HG03045 (cell line): Measurements from ENCODE around the gene TMED8.
"Not testable (repeated sequence)": the region's sequence is repeated elsewhere in the genome, so short reads cannot be mapped to it uniquely, and the experiment has no call there.

Source experiments
- ATAC-seq: cut with Tn5 transposase; IDR thresholded peaks from one replicate; pipeline ENCODE4 v1.9.1; 2021; ENCODE audit warnings: mild to moderate bottlenecking, moderate library complexity; ENCODE audit not compliant: unreplicated experiment

The TMED8 gene

DNA sequence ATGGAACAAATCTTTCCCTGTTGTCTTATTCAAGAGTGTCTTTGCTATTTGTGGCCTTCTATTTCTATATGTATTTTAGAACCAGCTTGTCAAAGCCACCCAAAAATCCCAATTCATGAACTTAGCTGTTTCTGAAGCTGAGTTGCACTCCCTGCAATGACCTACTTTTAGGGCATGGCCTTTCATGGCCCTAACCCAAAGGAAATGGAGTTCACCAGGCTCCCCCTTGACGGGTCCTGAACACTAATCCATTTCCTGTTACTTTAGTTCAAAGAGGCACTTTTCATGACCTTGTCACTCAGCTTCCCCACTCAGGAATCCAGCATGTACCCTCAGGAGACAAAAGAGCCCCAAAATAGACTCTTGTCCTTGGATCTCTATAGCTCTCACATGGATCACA, 7.6 kb downstream of the TMED8 start:
- ATAC-seq, result no peak

GRCh38 chr14:77364146-77364545, 12.7 kb downstream of the TMED8 start:
- ATAC-seq, result no peak

- ATAC-seq, result no peak
Observed at GRCh38 chr14:77359626-77360025, 17.3 kb downstream of the TMED8 start.

GRCh38 chr14:77356899-77357298, 20.0 kb downstream of the TMED8 start:
- ATAC-seq, result no peak

DNA sequence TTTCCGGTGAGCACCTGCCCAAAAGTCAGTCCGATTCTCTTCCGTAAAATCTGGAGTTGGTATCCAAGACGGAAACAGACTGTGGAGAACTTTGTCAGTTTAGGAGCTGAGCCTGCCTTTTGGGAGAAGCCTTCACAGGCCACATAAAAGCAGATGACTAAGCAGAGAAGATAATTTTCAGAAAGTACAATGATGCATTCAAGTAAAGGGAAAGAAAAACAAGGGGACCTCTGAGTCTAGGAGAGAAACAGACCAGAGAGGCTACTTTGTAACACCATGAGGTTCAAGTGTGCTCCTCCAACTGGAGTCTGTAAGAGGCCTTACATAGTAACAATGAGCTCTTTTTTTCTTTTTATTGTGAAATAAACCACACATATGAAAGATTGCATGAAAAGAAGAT, 21.1 kb downstream of the TMED8 start:
- ATAC-seq, result no peak

DNA sequence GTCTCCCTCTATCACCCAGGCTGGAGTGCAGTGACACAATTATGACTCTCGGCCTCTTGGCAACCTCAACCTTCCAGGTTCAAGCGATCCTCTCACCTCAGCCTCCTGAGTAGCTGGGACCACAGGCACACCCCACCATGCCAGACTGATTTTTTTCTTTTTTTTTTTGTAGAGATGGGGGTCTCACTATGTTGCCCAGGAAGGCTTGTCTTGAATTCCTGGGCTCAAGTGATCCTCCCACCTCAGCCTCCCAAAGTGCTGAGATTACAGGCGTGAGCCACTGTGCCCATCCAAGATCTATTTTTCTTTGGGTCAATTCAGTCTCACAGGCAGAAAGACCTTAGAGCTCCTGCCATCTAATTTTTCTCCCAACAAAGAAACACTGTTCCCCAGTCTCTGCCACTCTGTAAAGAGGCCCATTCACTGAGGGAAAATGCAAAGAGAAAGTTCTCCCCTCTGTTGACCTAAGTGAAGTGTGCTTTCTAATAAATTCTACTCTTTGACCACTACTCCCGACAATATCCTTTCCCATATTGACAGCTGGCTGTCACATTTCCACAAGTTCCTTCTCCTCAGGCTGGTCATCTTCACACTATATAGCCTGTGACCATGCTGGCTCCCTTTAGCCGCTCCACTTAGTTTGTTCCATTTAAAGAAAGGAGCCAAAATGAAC, 23.3 kb downstream of the TMED8 start:
- no peak for ATAC-seq

GRCh38 chr14:77347751-77348150, 29.1 kb downstream of the TMED8 start:
- no peak for ATAC-seq

DNA sequence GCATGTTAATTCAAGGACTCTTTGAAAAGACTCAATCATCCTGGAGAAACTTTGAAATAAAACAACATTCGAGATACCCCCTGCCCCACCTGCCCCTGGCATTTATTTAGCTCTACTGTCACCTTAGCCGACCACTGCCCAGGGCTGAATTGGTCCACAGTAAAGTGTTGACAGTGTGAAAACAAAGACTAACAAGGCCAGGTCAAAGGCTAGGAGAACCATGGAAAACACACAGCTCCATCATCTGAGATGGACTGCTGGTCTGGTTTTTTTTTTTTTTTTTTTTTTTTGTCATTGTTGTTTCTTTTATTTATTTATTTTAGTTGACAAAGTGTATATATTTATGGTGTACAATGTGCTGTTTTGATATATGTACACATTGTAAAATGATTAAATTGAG, 30.4 kb downstream of the TMED8 start:
- no peak for ATAC-seq

DNA sequence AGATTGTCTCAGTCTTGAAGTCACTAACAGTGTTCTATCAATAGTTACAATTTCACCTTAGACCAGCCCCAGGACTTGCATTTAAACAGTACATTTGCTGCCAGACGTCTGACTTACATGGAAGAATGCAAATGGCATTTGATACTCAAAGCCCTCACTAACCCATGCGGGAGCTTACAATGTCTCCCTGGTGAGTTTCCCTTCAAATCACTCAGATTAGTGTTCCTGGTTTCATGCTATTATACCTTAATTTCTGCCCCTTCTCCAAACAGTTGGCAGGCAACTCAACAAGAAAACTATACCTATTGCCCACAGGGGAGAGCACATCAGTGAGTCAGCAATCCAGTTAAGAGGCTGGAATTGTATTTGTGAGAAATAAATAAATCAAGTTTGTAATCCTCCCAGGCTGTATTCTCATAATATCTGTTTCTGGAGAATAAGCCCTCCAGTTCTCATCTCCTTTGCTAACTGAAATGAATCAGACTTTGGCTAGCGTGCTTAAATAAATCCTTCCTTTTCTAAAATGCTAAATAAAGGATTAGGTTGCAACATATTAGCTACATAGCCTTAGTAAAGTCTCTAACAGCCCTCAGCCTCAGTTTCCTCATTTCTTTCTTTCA, 32.4 kb downstream of the TMED8 start:
- no peak for ATAC-seq

DNA sequence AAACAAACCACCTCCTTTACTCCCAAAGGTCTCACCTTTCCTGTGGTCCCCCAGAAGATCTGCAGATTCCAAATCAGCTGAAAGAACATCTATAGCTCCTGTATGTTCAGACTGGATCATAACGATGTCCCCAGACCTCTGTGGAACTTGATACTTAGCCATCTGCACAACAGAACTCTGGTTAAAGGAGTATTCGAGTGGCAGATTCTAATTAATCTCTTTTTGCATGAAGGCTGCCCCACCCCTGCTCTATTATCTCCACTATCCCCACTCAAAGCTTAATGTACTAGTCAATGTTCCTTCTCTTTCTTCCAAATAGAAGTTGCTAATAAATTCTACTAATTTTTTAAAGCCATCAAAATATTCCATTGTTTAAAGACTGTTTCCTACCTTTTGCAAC, 33.2 kb downstream of the TMED8 start:
- ATAC-seq, result no peak

GRCh38 chr14:77342726-77343397, 34.0 kb downstream of the TMED8 start:
- no peak for ATAC-seq

GRCh38 chr14:77340389-77340788, 36.5 kb downstream of the TMED8 start:
- ATAC-seq, result no peak

DNA sequence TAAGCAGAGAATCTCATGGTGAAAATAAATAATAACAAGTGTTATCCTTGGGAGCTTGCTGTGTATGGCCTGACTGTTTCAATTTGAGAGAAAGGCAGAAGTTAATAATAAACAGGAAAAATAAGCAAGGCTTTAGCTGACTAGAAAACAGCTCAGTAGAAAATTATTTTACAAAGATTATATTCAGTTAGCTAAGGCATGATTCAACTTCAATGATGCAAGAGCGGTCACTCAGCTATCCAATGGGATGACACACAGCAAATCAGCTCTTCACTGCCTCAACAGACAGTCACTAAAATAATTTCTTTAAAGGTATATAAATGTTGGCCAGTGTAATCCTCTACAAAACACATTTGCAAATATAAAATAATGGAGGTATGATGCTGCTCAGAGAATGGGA, 37.5 kb downstream of the TMED8 start:
- ATAC-seq, result no peak

DNA sequence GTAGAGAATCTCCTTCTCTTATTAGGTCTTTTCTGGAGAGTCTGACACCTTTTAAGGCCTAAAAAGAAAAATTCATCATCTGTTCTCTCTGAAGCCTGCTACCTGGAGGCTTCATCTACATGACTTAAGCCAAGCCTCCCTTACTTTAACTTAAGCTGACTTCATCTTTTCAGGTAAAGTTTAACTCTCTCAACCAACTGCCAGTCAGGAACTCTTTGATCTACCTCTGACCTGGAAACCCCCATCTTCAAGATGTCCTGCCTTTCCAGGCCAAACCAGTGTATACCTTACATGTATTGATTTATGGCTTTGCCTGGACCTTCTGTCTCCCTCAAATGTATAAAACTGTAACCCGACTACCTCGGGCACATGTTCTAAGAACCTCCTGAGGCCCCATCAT, 38.6 kb downstream of the TMED8 start:
- ATAC-seq, result no peak

GRCh38 chr14:77337880-77338279, 39.0 kb downstream of the TMED8 start:
- ATAC-seq, result no peak

GRCh38 chr14:77337255-77337654, 39.6 kb downstream of the TMED8 start:
- ATAC-seq, result not testable (repeated sequence)

- ATAC-seq, result no peak
Observed at GRCh38 chr14:77335576-77335975, 41.3 kb downstream of the TMED8 start.

- no peak for ATAC-seq
Observed at GRCh38 chr14:77329872-77330271, 47.0 kb downstream of the TMED8 start.

GRCh38 chr14:77327111-77327510, 49.8 kb downstream of the TMED8 start:
- ATAC-seq, result no peak

- no peak for ATAC-seq
Observed at GRCh38 chr14:77325746-77326094, 51.2 kb downstream of the TMED8 start.

DNA sequence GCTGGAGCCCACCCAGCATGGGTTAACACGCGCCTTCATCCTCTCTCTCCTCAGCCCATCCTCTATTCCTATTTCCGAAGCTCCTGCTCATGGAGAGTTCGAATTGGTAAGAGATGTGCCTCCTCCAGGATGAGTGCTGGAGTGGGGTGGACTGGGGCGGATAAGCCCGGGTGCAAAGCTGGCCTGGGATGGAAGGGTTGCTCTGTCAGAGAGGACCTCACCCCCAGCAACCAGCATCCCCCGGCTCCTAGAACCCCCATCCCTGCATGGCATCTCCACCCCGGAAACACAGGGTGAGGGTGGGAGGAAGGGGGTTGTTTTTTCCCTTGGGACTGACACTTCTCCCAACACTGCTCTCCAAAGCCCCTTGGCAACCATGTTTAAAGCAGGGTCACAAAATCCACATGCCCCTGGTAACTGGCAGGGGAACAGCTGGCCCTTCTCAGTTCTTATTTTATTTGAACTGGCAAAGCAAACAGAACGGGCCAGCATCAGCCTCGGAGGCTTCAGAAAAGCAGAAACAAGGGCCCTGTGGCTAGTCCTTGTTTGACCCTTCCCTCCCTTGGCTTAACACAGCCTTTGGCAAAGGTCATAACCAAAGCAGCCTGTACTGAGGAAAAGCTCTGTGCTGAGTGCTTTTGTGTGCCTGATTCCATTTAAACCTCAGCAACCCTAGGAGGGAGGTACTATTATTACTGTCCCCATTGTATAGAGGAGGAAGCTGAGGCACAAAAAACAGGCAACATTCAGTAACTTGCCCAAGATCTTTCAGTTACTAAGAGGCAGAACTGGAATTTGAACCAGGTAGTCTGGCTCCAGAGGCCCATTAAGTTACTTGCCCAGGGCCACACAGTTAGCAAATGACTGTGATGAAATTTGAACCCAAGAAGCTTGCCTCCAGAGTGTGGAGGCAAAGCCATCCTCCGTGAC, 51.8 kb downstream of the TMED8 start:
- no peak for ATAC-seq
